Body of pancreas (tissue), 4 donors: ENCODE results near the gene CCN5. TPM values are rescaled to one million over a fixed set of nuclear protein-coding genes. Genes with fewer than 3 reads are reported as not detected.

Source experiments
- ATAC-seq: fragments of 150-250 bp; one replicate; pipeline ENCODE4 v1.9.1; 2016
- DNase-seq, 4 donors: peaks; one replicate each; pipeline ENCODE4 v3.0.0-alpha.2; 2019
- H3K27ac ChIP-seq, 4 donors: fragments of 200-600 bp; sonication (generic); 1 replicate in 3 of 4; 2 replicates in 1 of 4; pipeline versions ENCODE4 v1.5.1 to v1.6.1; 2016 to 2019; ENCODE audit warnings: mild to moderate bottlenecking in 1 of 4, mixed read lengths in 1 of 4, moderate library complexity in 1 of 4
- H3K27me3 ChIP-seq, 2 donors: fragments of 200-600 bp; sonication (generic); one replicate each; pipeline ENCODE4 v1.6.0; 2016; ENCODE audit warnings: mild to moderate bottlenecking in 1 of 2
- H3K36me3 ChIP-seq, 2 donors: fragments of 200-600 bp; sonication (generic); replicated peaks in 1 of 2; 2 replicates each; pipeline ENCODE4 v1.5.1; 2016; ENCODE audit warnings: low read depth in 2 of 2; ENCODE audit not compliant: insufficient read depth in 1 of 2
- H3K4me1 ChIP-seq: fragments of 200-600 bp; sonication (generic); one replicate; pipeline ENCODE4 v1.6.0; 2016
- H3K4me3 ChIP-seq, 2 donors: fragments of 200-600 bp; sonication (generic); 1 replicate in 1 of 2; 2 replicates in 1 of 2; pipeline ENCODE4 v1.5.1; 2016 to 2019
- H3K9me3 ChIP-seq, 3 donors: fragments of 200-600 bp; sonication (generic); 1 replicate in 2 of 3; 2 replicates in 1 of 3; pipeline ENCODE4 v1.5.1; 2016
- CTCF ChIP-seq, 7 experiments: fragments of 450-650 bp in 4 of 7; fragments of 200-600 bp in 3 of 7; sonication (generic) in 3 of 7; IDR thresholded peaks; one replicate each; pipeline ENCODE4 v1.5.1; 2016 to 2019; ENCODE audit warnings: antibody characterized with exemption in 7 of 7
- POLR2A ChIP-seq, 3 donors: fragments of 450-650 bp; IDR thresholded peaks; one replicate each; pipeline ENCODE4 v1.6.1; 2016; ENCODE audit warnings: antibody characterized with exemption in 3 of 3, mild to moderate bottlenecking in 2 of 3
- WGBS, 2 donors: methylation state at CpG; one replicate each; pipeline ENCODE4 v1.1.5; 2017; 5-methylcytosine and 5-hydroxymethylcytosine counted together
- intact Hi-C: fragments of 100-400 bp; cut with DNase I; formaldehyde crosslinking; loops from one replicate; pipeline ENCODE4 v1.15.1; 2023
- total RNA-seq, 2 donors: library from RNA; depleted of rRNA; stranded (reverse); fragments of >200 nt; gene quantifications; one replicate each; pipeline ENCODE4 v1.1.0, GENCODE V29; 2016

Gene CCN5
- total RNA-seq, 2 donors from 2014 or later: 7.9 to 18.2 TPM

- no peak for TF ChIP-seq CTCF (IDR thresholded peaks at IDR 0.05)
- no peak for TF ChIP-seq POLR2A (IDR thresholded peaks at IDR 0.05)
- Histone ChIP-seq H3K9me3 (no peaks in the 10 kb centered on the region), H3K4me1 (no peaks in the 10 kb centered on the region), H3K4me3 (no peak overlapping the region), H3K36me3 (no peaks in the 10 kb centered on the region), H3K27me3 (no peaks in the 10 kb centered on the region), H3K27ac (no peak overlapping the region)
- intact Hi-C loops: no loop called here
- ATAC-seq (no peak), DNase-seq (no peak)
- 80 to 83% methylated on average over 2 of the region's 2 CpGs for WGBS, 2 donors
Observed at GRCh38 chr20:44727651-44728050, 12.5 kb downstream of the CCN5 start.

- intact Hi-C loops: no loop called here
Observed at GRCh38 chr20:44728801-44729443, 13.8 kb downstream of the CCN5 start.

GRCh38 chr20:44730441-44730840 lies 15.3 kb downstream of the CCN5 start:
- Histone ChIP-seq H3K36me3 (no peaks in the 10 kb centered on the region), H3K27ac (no peak overlapping the region), H3K9me3 (no peaks in the 10 kb centered on the region), H3K4me1 (no peaks in the 10 kb centered on the region), H3K4me3 (no peak overlapping the region), H3K27me3 (no peaks in the 10 kb centered on the region)
- no peak for DNase-seq
- TF ChIP-seq CTCF (IDR thresholded peaks at IDR 0.05) (no peak), POLR2A (IDR thresholded peaks at IDR 0.05) (no peak)
- 76% methylated on average over 2 of the region's 2 CpGs for WGBS, 2 donors
- intact Hi-C loops: loop anchor here (10.0 kb wide), 1 partner anchor 46 kb away; no protein-coding TSS in a partner anchor
- ATAC-seq: no peak

More at GRCh38 chr20:44728801-44729443, 13.8 kb downstream of the CCN5 start:
- TF ChIP-seq CTCF (IDR thresholded peaks at IDR 0.05) (no peak), POLR2A (IDR thresholded peaks at IDR 0.05) (no peak)
- Histone ChIP-seq H3K4me3 (no peak overlapping the region), H3K4me1 (no peaks in the 10 kb centered on the region), H3K36me3 (no peaks in the 10 kb centered on the region), H3K27me3 (no peaks in the 10 kb centered on the region), H3K9me3 (no peaks in the 10 kb centered on the region), H3K27ac (no peak overlapping the region)
- peak; percentile 74 for ATAC-seq
- DNase-seq: peak; percentile 26 to 76 (median 48)
- 25 to 30% methylated on average over 9 of the region's 9 CpGs for WGBS, 2 donors

- H3K9me3 ChIP-seq: no peaks in the 10 kb centered on the region
- no peaks in the 10 kb centered on the region for H3K27me3 ChIP-seq
- no peak overlapping the region for H3K4me3 ChIP-seq
- ATAC-seq: no peak
- no peak for TF ChIP-seq CTCF (IDR thresholded peaks at IDR 0.05)
- no peak for TF ChIP-seq POLR2A (IDR thresholded peaks at IDR 0.05)
- no peak overlapping the region for H3K27ac ChIP-seq
- intact Hi-C loops: loop anchor here (10.0 kb wide), 1 partner anchor 47 kb away; no protein-coding TSS in a partner anchor
- H3K4me1 ChIP-seq: no peaks in the 10 kb centered on the region
- no peak for DNase-seq
- WGBS, 2 donors: 63 to 71% methylated on average over 7 to 8 of the region's 8 CpGs
- H3K36me3 ChIP-seq: no peaks in the 10 kb centered on the region
Observed at GRCh38 chr20:44731657-44732056, 16.5 kb downstream of the CCN5 start.

GRCh38 chr20:44732327-44732726 lies 17.2 kb downstream of the CCN5 start:
- no peak for TF ChIP-seq POLR2A (IDR thresholded peaks at IDR 0.05)
- no peak for TF ChIP-seq CTCF (IDR thresholded peaks at IDR 0.05)
- H3K36me3 ChIP-seq: no peaks in the 10 kb centered on the region
- H3K9me3 ChIP-seq: no peaks in the 10 kb centered on the region
- 39 to 43% methylated on average over 6 of the region's 6 CpGs for WGBS, 2 donors
- ATAC-seq (no peak), DNase-seq (no peak)
- H3K27me3 ChIP-seq: no peaks in the 10 kb centered on the region
- H3K4me1 ChIP-seq: no peaks in the 10 kb centered on the region
- intact Hi-C loops: loop anchor here (10.0 kb wide), 1 partner anchor 48 kb away; no protein-coding TSS in a partner anchor
- no peak overlapping the region for H3K27ac ChIP-seq
- H3K4me3 ChIP-seq: no peak overlapping the region
